Medulla oblongata (tissue), 1 donor: Measurements from ENCODE around the gene SHB.

Experiments used
- DNase-seq: peaks from one replicate; pipeline ENCODE4 v3.0.0-alpha.2; 2015; ENCODE audit errors: extremely low spot score

Gene SHB

GRCh38 chr9:38068701-38069628 lies at the start of gene SHB:
Gene SHB (minus strand): TSS chr9:38069227. CDS start chr9:38068645, 582 bp downstream.
- peak; percentile 82 for DNase-seq

- DNase-seq: no peak
Measured at GRCh38 chr9:38117651-38118050, 48.6 kb upstream of the SHB start.

- DNase-seq: no peak
Measured at GRCh38 chr9:38114905-38115304, 45.9 kb upstream of the SHB start.

- no peak for DNase-seq
Measured at GRCh38 chr9:38112456-38112855, 43.4 kb upstream of the SHB start.

- DNase-seq: no peak
Measured at GRCh38 chr9:38112049-38112448, 43.0 kb upstream of the SHB start.

GRCh38 chr9:38110476-38110875 lies 41.4 kb upstream of the SHB start:
- no peak for DNase-seq

GRCh38 chr9:38109601-38110000 lies 40.6 kb upstream of the SHB start:
- no peak for DNase-seq

- DNase-seq: no peak
Measured at GRCh38 chr9:38108326-38108725, 39.3 kb upstream of the SHB start.

- no peak for DNase-seq
Measured at GRCh38 chr9:38107811-38108304, 38.8 kb upstream of the SHB start.

GRCh38 chr9:38107405-38107804 lies 38.4 kb upstream of the SHB start:
- DNase-seq: no peak

GRCh38 chr9:38106488-38106887 lies 37.5 kb upstream of the SHB start:
- no peak for DNase-seq

- no peak for DNase-seq
Measured at GRCh38 chr9:38103340-38103739, 34.3 kb upstream of the SHB start.

- no peak for DNase-seq
Measured at GRCh38 chr9:38101423-38101822, 32.4 kb upstream of the SHB start.

GRCh38 chr9:38096238-38096805 lies 27.3 kb upstream of the SHB start:
- no peak for DNase-seq

- no peak for DNase-seq
Measured at GRCh38 chr9:38094165-38094564, 25.1 kb upstream of the SHB start.

GRCh38 chr9:38092656-38093055 lies 23.6 kb upstream of the SHB start:
- no peak for DNase-seq

GRCh38 chr9:38092200-38092524 lies 23.1 kb upstream of the SHB start:
- no peak for DNase-seq

- DNase-seq: no peak
Measured at GRCh38 chr9:38091310-38092199, 22.5 kb upstream of the SHB start.

GRCh38 chr9:38090170-38090569 lies 21.1 kb upstream of the SHB start:
- no peak for DNase-seq

- DNase-seq: no peak
Measured at GRCh38 chr9:38089387-38090165, 20.5 kb upstream of the SHB start.
